Caco-2 (cell line): ENCODE results near the gene FOXP1. TPM values are rescaled to one million over a fixed set of nuclear protein-coding genes. Genes with fewer than 3 reads are reported as not detected.

Source experiments
- BruUV-seq: library from RNA; stranded (reverse); fragments of 400-500 nt; replicated peaks from 2 replicates; lab custom pipeline; 2021; lab: Mats Ljungman, UMichigan
- CTCF ChIA-PET: fragments of 300-600 bp; sonication (Branson Sonifier 250); formaldehyde crosslinking; loops from one replicate; lab custom pipeline; 2022; ENCODE audit warnings: antibody characterized with exemption; lab: Charles Lee
- POLR2A ChIA-PET: fragments of 300-600 bp; sonication (Branson Sonifier 250); formaldehyde crosslinking; loops from one replicate; lab custom pipeline; 2022; ENCODE audit warnings: antibody characterized with exemption; lab: Charles Lee
- DNase-seq, 2 experiments: peaks; one replicate each; pipeline versions ENCODE4 v3.0.0 to v3.0.0-alpha.2; 2020 to 2022
- H3K27me3 ChIP-seq: replicated peaks from 2 replicates; pipeline ENCODE4 v1.6.0; 2011; ENCODE audit warnings: low read length; ENCODE audit not compliant: control insufficient read depth, insufficient read depth
- H3K36me3 ChIP-seq: 2 replicates; pipeline ENCODE4 v1.5.1; 2011; ENCODE audit warnings: low read length; ENCODE audit not compliant: control insufficient read depth, insufficient read depth
- H3K4me1 ChIP-seq: fragments of 250-450 bp; sonication (Bioruptor Pico); 2 replicates; pipeline ENCODE4 v1.5.1; 2020; ENCODE audit warnings: mild to moderate bottlenecking
- H3K4me3 ChIP-seq: 2 replicates; pipeline ENCODE4 v1.5.1; 2011; ENCODE audit warnings: low read depth, mild to moderate bottlenecking, control low read depth, low read length
- H3K9me3 ChIP-seq: fragments of 250-450 bp; sonication (Bioruptor Pico); 2 replicates; pipeline ENCODE4 v1.5.1; 2020; ENCODE audit warnings: mild to moderate bottlenecking, moderate library complexity
- H3K27ac Mint-ChIP-seq: one replicate; pipeline ENCODE4 v1.8.0; 2022; ENCODE audit warnings: mixed read lengths; ENCODE audit not compliant: unreplicated experiment
- H3K27me3 Mint-ChIP-seq: one replicate; pipeline ENCODE4 v1.8.0; 2022; ENCODE audit warnings: mixed read lengths; ENCODE audit not compliant: insufficient read depth, unreplicated experiment
- H3K36me3 Mint-ChIP-seq: one replicate; pipeline ENCODE4 v1.8.0; 2022; ENCODE audit warnings: mild to moderate bottlenecking, mixed read lengths; ENCODE audit not compliant: insufficient read depth, unreplicated experiment
- H3K4me1 Mint-ChIP-seq: one replicate; pipeline ENCODE4 v1.8.0; 2022; ENCODE audit warnings: low read depth, mixed read lengths; ENCODE audit not compliant: unreplicated experiment
- H3K4me3 Mint-ChIP-seq: one replicate; pipeline ENCODE4 v1.8.0; 2022; ENCODE audit warnings: mild to moderate bottlenecking, moderate library complexity, mixed read lengths; ENCODE audit not compliant: unreplicated experiment
- H3K9me3 Mint-ChIP-seq: one replicate; pipeline ENCODE4 v1.8.0; 2022; ENCODE audit warnings: mixed read lengths; ENCODE audit not compliant: unreplicated experiment
- CTCF ChIP-seq, 2 experiments: fragments of 200-600 bp in 1 of 2; IDR thresholded peaks; 1 replicate in 1 of 2; 2 replicates in 1 of 2; pipeline versions ENCODE4 v1.5.1 to v1.8.0; 2011 to 2022; ENCODE audit warnings: antibody characterized with exemption in 1 of 2, control low read depth in 1 of 2, inconsistent platforms in 1 of 2, low read depth in 1 of 2, low read length in 1 of 2, mild to moderate bottlenecking in 1 of 2, moderate library complexity in 1 of 2; ENCODE audit not compliant: insufficient read depth in 1 of 2, severe bottlenecking in 1 of 2, unreplicated experiment in 1 of 2
- intact Hi-C: fragments of 100-400 bp; cut with micrococcal nuclease; formaldehyde crosslinking; loops from one replicate; pipeline ENCODE4 v1.10.0; 2022; ENCODE audit not compliant: unreplicated experiment
- total RNA-seq: library from RNA; stranded (reverse); gene quantifications from 2 replicates; pipeline ENCODE4 v1.2.3, GENCODE V29; 2022

Gene FOXP1
- total RNA-seq, 1 experiment from 2014 or later: 131 TPM

- Mint-ChIP-seq H3K27ac (peak overlapping the region; percentile 33), H3K4me1 (peaks cover 30% of the 10 kb centered on the region), H3K4me3 (no peak overlapping the region), H3K9me3 (no peaks in the 10 kb centered on the region), H3K27me3 (no peaks in the 10 kb centered on the region), H3K36me3 (peaks cover 36% of the 10 kb centered on the region)
- no TSS peak for BruUV-seq
- Histone ChIP-seq H3K4me1 (peaks cover 49% of the 10 kb centered on the region), H3K27me3 (no peaks in the 10 kb centered on the region), H3K36me3 (peaks cover 2% of the 10 kb centered on the region; the same call in 1 of the 2 replicates), H3K9me3 (no peaks in the 10 kb centered on the region), H3K4me3 (no peak overlapping the region)
- no peak for DNase-seq
- ChIA-PET CTCF (no interaction called here), POLR2A (no interaction called here)
- intact Hi-C loops: no loop called here
- TF ChIP-seq CTCF (IDR thresholded peaks at IDR 0.05; ENCODE audit: insufficient read depth in 1 of 2, low read depth in 1 of 2, low read length in 1 of 2, severe bottlenecking in 1 of 2, unreplicated experiment in 1 of 2): no peak
These were observed 483.4 kb downstream of the FOXP1 start for GRCh38 chr3:71099997-71100719.

- CTCF ChIA-PET: no interaction called here
- no peaks in the 10 kb centered on the region for H3K27me3 ChIP-seq
- H3K4me1 ChIP-seq: peaks cover 41% of the 10 kb centered on the region
- no peak overlapping the region for H3K4me3 Mint-ChIP-seq
- H3K27ac Mint-ChIP-seq: no peak overlapping the region
- no peak for TF ChIP-seq CTCF (IDR thresholded peaks at IDR 0.05; ENCODE audit: insufficient read depth in 1 of 2, low read depth in 1 of 2, low read length in 1 of 2, severe bottlenecking in 1 of 2, unreplicated experiment in 1 of 2)
- no TSS peak for BruUV-seq
- H3K36me3 Mint-ChIP-seq: peaks cover 40% of the 10 kb centered on the region
- H3K9me3 Mint-ChIP-seq: no peaks in the 10 kb centered on the region
- no peak for DNase-seq
- POLR2A ChIA-PET: no interaction called here
- H3K36me3 ChIP-seq: peaks cover 2% of the 10 kb centered on the region; the same call in 1 of the 2 replicates
- intact Hi-C loops: no loop called here
- H3K4me1 Mint-ChIP-seq: peaks cover 30% of the 10 kb centered on the region
- H3K27me3 Mint-ChIP-seq: no peaks in the 10 kb centered on the region
- no peak overlapping the region for H3K4me3 ChIP-seq
- no peaks in the 10 kb centered on the region for H3K9me3 ChIP-seq
These were observed 486.0 kb downstream of the FOXP1 start for GRCh38 chr3:71097557-71097956.

GRCh38 chr3:71095511-71096291 is 487.8 kb downstream of the FOXP1 start:
- BruUV-seq: no TSS peak
- intact Hi-C loops: no loop called here
- peaks cover 20% of the 10 kb centered on the region for H3K4me1 Mint-ChIP-seq
- Histone ChIP-seq H3K4me3 (no peak overlapping the region), H3K4me1 (peaks cover 26% of the 10 kb centered on the region), H3K27me3 (no peaks in the 10 kb centered on the region), H3K9me3 (no peaks in the 10 kb centered on the region), H3K36me3 (peaks cover 2% of the 10 kb centered on the region)
- H3K27ac Mint-ChIP-seq: no peak overlapping the region
- H3K4me3 Mint-ChIP-seq: no peak overlapping the region
- no peak for TF ChIP-seq CTCF (IDR thresholded peaks at IDR 0.05; ENCODE audit: insufficient read depth in 1 of 2, low read depth in 1 of 2, low read length in 1 of 2, severe bottlenecking in 1 of 2, unreplicated experiment in 1 of 2)
- no peak for DNase-seq
- peaks cover 35% of the 10 kb centered on the region for H3K36me3 Mint-ChIP-seq
- no peaks in the 10 kb centered on the region for H3K27me3 Mint-ChIP-seq
- ChIA-PET POLR2A (no interaction called here), CTCF (no interaction called here)
- no peaks in the 10 kb centered on the region for H3K9me3 Mint-ChIP-seq
